Pons (tissue), 1 donor: Measurements from ENCODE around the gene FBXO33.

Source experiments
- DNase-seq: peaks from one replicate; pipeline ENCODE4 v3.0.0-alpha.2; 2016; ENCODE audit warnings: low spot score

FBXO33 gene

DNA sequence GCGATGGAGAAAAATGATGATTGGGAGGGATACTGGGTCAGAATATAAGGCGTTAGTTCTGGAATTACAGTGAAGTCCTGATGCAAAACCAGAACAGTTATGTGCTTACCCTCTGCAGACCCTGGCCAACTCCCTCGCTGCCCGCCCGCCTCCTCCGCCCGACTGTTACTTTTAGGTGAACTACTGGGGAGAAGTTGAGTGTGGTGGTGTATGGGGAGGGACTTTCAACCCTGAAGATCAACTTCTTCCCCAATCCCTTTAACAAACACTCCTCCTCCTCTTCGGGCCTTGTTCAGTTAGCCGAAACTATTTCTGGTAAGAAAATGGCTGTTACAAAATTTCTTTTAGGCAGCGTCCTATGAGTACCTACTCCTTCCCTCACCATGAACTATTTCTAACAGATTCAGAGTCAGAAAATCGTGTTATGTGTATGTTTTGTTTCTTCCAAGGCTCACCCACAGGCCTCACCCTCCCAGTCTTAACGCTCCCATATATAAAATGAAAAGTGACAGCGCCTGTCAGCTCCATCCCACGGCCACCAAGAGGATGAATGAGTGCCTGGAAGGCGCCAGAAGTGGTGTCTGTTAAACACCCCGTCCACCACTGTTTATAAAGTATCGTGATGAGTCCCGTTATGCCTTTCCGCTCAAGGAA is 1.3 kb downstream of the FBXO33 start:
- DNase-seq: no peak

GRCh38 chr14:39428118-39428517 is 4.1 kb downstream of the FBXO33 start:
- DNase-seq: no peak

DNA sequence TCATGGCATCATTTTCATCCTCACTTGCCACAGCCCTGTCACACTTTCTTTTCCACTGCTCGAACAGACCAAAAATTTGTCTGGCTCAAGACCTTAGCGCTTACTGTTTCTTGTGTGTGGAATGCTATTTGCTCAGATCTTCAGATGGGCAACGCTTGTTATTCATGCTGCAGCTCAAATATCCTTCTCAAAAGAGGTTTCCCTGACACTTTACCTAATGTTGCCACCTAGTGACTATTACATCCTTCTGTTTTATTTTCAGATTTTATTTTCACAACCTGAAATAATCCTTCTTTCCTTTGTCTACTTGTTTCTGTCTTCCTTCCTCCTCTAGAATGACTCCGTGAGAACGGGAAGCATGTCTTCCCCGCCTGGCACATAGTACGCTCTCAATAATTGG is 5.6 kb downstream of the FBXO33 start:
- peak; percentile 40 for DNase-seq

DNA sequence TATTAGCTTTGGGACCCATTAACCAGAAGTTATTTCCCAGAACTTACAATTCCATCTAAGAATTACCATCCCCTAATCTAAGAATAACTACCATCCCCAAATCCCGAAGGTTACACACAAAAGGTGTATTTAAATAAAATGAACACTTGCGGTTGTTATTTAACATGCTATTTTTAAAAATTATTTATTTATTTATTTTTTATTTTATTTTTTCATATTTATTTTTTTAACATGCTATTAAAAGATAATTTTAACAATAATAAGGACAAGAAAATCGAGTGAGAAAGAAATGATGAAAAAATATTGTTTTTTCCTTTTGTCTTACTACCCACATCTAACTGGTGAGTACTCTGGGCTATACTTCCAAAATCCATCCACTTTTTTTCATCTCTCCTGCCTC is 6.3 kb downstream of the FBXO33 start:
- DNase-seq: no peak

DNA sequence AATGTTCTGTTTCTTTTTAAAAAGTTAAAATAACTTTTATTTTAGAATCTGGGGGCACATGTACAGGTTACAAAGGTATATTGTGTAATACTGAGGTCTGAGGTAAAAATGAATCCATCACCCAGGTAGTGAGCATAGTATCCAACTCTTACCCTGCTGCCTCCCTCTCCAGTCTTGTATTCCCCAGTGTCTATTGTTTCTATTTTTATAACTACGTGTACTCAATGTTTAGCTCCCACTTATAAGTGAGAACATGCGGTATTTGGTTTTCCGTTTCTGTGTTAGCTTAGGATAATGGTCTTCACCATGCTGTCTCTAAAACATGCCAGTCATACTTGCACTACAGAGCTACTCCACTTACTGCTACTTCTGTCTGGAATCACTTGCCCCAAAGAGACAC is 8.4 kb downstream of the FBXO33 start:
- DNase-seq: no peak

DNA sequence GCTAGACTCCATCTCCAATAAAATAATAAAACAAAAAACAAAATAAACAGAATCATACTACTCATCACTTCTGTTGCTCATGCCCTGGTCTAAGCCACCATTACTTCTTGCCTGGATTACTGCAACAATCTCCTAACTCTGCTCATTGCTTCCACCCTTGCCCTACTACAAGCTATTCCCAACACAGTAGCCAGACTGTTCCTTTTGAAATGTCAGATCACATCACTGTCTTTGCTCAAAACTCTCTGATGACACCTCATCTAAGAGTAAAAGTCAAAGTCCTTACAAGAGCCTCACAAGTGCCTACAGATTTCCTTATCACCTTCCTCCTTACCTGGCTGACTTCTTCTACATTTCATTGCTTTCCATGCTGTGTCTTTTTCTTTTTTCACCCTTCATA is 10.0 kb downstream of the FBXO33 start:
- DNase-seq: no peak

GRCh38 chr14:39419272-39419671 is 13.0 kb downstream of the FBXO33 start:
- no peak for DNase-seq

GRCh38 chr14:39417014-39417413 is 15.2 kb downstream of the FBXO33 start:
- no peak for DNase-seq

- no peak for DNase-seq
These were observed 16.2 kb downstream of the FBXO33 start for GRCh38 chr14:39416072-39416471.

- no peak for DNase-seq
These were observed 25.7 kb downstream of the FBXO33 start for GRCh38 chr14:39406560-39406959.

- DNase-seq: no peak
These were observed 33.9 kb downstream of the FBXO33 start for GRCh38 chr14:39398382-39398781.

- DNase-seq: no peak
These were observed 35.8 kb downstream of the FBXO33 start for GRCh38 chr14:39396448-39396847.

DNA sequence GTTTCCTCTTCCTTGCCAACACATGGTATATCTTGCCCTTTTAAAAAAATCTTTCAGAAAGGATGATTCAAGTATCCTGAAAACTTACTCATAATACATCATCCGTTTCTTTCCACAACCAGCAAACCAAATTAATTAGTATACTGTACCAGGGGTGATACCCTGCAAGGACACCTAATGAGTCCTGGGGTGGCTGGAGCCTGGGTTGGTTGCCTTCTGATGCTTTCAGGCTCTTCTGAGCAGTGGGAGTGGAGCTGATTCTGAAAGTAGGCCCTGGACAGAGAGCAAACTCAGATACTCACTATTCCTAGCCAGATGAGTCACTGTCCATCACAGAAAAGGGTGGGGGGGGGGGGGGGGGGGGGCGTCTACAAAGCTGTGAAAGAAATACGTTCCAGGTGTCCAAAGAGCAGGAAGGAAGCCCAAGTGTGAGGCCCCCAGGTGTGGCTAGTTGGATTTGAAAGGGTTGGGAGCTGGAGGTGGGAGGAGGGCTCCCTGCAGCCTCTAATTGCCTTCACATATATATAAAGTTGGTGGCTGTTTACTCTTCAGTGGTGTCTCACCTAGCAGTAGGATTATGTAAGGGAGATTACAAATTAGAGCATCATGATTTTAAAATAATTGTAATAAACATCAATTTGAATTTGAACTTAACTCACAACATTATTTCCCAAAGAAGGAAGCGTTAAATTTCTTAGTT is 36.5 kb downstream of the FBXO33 start:
- no peak for DNase-seq

GRCh38 chr14:39393289-39393688 is 38.9 kb downstream of the FBXO33 start:
- no peak for DNase-seq

DNA sequence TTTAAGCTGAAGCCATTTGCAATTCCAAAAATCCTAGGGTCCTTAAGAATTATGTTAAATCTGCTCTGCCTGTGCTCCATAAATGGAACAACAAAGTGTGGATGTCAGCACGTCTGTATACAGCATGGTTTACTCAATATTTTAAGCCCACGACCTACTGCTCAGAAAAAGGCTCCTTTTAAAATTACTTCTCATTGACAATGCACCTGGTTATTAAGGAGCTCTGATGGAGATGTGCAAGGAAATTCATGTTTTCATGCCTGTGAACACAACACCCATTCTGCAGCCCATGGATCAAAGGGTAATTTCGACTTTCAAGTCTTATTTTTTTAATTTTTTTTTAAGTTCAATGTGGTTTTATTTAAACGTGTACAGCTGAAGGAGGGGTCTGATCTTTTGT is 48.1 kb downstream of the FBXO33 start:
- no peak for DNase-seq

- no peak for DNase-seq
These were observed 48.5 kb downstream of the FBXO33 start for GRCh38 chr14:39383741-39384140.

DNA sequence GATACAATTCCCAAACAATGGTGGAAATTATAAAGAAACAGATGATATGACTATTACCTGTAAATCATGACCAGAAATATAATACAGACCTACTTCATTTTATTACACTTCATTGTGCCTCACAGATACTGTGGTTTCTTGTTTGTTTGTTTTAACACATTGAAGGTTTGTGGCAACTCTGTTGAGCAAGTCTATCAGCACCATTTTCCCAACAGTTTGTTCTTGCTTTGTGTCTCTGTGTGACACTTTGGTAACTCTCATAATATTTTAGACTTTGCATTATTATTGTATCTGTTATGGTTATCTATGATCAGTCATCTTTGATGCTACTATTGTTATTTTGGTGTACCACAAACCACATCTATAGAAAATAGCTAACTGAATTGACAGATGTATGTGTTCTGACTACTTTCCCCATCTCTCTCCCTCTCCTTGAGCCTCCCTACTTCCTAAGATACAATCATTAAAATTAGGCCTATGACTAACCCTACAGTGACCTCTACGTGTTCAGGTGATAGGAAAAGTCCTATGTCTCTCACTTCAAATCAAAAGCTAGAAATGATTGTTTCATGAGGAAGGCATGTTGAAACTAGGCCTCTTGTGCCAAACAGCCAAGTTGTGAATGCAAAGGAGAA is 49.1 kb downstream of the FBXO33 start:
- DNase-seq: no peak

DNA sequence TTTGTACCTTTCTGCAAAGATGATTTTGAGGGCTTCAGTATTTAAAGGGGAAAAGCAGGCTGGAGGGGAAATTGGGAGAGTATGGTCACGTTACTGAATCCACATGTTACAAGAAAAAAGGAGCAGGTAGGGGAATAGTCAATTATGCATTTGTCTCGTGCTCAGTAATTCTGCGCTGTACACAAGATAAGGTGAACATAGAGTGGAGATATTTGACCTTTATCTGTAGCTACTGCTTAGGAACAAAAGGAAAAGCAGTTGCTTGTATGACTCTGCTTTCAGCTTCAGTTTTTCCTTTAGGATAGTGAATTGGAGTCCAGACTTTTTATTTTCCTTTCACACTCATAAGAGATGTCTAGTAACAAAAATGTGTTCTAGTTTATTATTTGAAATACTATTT is 49.8 kb downstream of the FBXO33 start:
- DNase-seq: no peak

GRCh38 chr14:39381366-39381765 is 50.9 kb downstream of the FBXO33 start:
- peak; percentile 64 for DNase-seq

DNA sequence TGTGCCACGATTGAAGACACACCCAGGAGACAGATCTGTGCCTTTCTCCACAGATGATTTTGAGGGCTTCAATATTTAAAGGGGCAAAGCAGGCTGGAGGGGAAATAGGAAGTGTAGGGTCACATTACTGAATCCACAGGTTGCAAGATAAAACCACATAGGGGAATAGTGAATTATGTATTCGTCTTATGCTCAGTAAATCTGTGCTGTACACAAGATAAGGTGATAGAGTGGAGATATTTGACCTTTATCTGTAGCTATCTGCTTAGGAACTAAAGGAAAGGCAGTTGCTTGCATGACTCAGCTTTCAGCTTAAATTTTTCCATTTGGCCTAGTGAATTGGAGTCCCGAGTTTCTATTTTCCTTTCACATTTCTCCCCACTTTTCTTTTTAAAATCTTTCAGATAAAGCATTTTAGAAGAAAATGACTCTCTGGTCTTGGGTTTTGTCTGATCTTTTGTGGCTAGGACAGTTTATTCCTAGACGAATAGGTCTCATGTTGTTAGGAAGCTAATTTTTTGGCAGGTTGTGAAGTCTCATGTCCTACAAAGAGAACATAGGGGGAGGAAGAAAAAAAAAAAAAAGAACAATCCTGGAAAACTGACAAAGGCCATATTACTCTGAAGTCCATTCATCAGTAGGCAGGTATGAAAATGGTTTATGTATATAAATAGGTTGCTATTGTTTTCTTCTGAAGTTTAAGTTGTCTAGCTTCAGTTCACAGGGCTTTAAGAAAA is 55.4 kb downstream of the FBXO33 start:
- DNase-seq: peak; percentile 25

DNA sequence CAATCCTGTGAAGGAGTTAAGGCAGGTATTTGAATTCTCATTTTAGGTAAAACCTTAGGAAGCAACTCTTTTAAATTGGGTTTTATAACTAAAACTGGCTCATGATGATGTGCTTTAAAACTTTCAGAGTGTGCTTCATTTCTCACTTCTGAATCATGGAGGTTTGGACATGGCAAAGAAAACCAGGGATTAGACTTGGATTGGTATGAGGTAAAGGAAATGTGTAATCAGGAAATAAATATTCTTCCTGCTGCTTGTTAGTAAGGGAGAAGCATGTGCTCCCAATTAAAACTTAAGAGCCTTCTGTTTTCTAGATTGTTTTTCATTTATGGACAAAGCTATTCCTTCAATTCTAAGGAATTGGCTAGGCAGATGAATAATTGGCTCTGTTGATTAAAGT is 57.4 kb downstream of the FBXO33 start:
- no peak for DNase-seq

- no peak for DNase-seq
These were observed 59.6 kb downstream of the FBXO33 start for GRCh38 chr14:39372656-39373055.

DNA sequence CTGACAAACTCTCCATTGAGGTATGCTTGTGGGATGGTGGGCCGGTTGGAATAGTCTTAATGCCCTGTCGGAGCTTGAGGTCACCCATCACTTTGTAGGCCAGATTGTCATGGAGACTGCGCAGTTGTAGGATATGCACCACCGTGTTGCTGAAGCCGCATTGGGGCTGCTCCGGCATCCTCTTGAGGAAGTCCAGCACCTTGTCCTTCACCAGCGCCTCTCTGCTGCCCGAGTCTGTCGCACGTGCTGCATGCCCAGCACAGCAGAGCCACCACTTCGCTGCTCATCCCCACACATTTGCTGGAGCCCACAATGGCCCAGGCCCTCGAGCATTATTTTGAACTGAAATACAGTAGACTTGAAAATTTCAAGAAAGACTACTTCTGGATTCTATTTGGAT is 61.8 kb downstream of the FBXO33 start:
- no peak for DNase-seq
